Activated effector memory CD4-positive, alpha-beta T cell treated with Interleukin-2 at 50 U/mL for 16 hours (primary cell): ENCODE measurements around the gene MGMT.

ENCODE experiments used
- DNase-seq: peaks from one replicate; pipeline ENCODE4 v3.0.0-alpha.2; 2020

The MGMT gene

GRCh38 chr10:129717816-129718547, 250.9 kb downstream of the MGMT start:
- DNase-seq: no peak

DNA sequence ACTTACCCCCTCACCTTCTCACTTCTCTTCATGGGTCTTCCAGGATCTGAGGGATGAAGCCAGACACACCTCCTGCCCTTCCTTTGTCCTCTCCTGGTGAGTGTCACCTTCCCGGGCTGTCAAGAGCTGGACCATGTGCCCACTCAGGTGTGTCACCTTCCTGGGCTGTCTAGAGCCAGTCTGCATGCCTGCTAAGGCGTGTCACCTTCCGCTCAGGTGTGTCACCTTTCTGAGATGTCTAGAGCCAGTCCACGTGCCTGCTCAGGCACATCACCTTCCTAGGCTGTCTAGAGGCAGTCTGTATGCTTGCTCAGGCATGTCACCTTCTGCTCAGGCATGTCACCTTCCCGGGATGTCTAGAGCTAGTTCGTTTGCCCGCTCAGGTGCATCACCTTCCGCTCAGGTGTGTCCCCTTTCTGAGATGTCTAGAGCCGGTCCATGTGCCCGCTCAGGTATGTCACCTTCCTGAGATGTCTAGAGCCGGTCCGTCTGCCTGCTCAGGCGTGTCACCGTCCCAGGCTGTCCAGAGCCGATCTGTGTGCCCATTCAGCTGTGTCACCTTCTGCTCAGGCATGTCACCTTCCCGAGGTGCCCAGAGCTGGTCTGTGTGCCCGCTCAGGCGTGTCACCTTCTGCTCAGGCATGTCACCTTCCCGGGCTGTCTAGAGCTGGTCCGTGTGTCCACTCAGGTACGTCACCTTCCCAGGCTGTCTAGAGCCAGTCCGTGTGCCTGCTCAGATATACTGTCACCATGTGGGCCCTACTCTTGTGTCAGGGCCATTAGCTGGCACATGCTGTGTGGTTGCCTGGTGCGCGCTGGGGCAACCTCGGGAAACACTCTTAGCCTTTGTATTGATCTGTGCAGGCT, 251.7 kb downstream of the MGMT start:
- DNase-seq: no peak

GRCh38 chr10:129719415-129719739, 252.3 kb downstream of the MGMT start:
- DNase-seq: no peak

DNA sequence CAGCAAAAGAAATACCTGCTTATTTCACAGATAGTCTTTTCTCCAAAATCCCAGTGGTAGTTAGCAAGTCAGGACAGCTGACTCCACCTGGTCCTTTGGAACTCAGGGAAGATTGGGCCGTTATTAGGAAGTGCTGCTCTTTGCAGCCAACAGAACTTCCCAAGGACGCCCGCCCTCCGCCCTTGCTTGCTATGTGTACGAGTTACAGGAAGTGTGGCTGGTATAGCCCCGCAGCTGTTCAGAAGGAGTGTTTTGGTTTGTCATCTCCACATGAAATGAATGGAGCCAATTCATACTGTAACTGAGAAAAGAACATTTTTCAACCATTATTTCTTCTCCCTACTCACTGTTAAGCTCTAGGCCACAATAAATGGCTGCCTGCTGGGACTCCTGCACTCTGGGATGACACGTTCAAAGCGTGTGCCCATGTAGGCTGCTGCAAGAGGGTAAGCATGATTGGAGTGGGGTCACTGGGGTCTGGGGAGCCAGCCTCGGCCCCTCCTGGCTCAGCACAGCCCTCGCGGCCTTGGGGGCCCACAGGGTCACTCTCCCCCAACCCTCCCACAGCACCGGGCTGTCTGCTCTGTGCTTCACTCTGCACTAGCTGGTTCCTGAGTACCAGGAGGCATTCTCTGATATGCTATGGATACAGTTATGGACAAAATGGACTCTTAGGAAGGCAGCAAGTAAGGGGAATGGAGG, 253.0 kb downstream of the MGMT start:
- DNase-seq: no peak

- no peak for DNase-seq
Observed at GRCh38 chr10:129725011-129725410, 258.0 kb downstream of the MGMT start.

DNA sequence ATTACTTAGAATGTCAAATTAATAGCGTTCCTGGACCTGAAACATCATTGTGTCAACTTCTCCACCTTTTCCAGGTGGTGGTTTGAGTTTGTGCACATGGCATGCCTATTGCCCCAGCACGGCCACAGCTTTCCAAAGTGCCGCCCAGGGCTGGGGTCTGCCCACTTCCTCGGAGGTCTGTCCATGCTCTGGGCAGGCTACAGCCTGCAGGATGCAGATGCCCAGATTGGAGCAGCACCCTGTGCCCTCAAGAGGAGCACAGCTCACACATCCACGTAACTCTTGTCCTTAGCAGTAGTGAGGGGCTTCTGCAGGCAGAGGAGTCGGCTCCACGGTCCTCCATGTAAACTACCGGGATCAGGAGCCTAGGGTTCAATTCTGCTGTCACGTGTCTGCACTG, 258.4 kb downstream of the MGMT start:
- DNase-seq: no peak

DNA sequence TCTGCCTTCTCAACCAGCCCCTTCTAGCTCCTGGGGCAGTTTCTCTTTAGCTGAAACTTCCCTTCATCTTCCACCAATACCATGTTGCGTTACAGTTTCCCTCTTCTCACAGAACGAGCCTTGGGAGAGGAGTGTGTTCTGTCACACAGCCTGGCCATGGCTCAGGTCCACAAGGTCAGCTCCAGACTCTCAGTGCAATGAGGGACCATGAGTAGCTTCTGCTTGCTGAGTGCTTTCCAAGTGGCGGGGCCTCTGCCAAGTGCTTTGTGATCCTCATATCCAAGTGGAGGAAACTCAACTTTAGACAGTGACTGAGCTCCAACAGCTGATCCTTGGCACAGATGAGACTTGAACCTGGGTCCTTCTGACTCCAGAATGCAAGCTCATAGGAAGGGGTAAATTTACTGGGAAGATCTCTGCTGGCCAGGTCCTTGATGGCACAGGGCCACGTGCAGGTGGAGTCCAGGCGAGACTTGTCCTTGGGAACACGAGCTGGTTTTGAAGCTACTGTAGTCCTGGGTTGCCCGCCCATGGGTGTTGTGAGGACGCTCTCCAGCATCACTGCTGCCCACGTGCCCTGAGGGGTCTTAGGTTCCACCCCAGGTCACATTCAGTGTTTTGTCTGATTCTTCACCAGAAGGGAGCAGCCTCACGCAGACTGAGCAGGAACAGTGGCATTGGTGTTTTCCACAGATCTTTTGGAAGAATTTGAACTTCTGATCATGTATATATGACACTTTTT, 259.0 kb downstream of the MGMT start:
- no peak for DNase-seq

DNA sequence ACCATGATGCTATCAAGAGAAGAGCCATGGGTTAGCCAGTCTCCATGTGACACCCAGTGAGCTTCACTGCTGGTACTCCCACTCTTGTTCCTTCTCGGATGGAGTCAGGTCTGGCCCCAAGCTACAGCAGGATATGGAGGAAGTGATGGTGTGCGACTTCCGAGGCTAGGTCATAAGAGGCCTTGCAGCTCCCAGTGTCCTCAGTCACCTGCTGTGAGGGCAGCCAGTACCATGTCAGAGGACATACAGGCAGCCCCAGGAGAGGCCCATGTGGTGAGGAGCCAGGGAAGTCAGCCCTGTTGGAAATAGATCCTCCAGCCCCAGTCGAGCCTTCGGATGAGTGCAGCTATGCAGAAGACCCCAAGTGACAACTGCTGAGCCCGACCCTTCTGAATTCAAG, 260.0 kb downstream of the MGMT start:
- no peak for DNase-seq

GRCh38 chr10:129727495-129727894, 260.5 kb downstream of the MGMT start:
- no peak for DNase-seq

- DNase-seq: no peak
Observed at GRCh38 chr10:129728246-129728820, 261.3 kb downstream of the MGMT start.

GRCh38 chr10:129728905-129729795, 262.1 kb downstream of the MGMT start:
- no peak for DNase-seq

- no peak for DNase-seq
Observed at GRCh38 chr10:129730272-129730992, 263.4 kb downstream of the MGMT start.

DNA sequence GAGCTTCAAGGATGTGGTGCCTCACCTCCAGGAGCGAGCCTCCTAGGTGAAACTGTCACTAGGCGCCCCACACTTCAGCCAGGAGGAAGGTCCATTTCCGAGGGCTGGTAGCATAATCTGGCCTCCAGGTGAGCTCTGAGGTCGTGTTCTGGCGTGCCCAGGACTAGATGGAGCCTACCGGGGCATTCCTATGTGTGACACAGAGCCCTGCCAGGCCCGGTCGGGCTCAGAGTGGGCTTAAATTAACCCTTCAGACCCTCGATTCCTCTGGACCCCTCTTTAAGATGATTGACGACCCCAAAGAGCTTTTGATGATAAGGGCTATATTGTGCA, 263.9 kb downstream of the MGMT start:
- DNase-seq: no peak

DNA sequence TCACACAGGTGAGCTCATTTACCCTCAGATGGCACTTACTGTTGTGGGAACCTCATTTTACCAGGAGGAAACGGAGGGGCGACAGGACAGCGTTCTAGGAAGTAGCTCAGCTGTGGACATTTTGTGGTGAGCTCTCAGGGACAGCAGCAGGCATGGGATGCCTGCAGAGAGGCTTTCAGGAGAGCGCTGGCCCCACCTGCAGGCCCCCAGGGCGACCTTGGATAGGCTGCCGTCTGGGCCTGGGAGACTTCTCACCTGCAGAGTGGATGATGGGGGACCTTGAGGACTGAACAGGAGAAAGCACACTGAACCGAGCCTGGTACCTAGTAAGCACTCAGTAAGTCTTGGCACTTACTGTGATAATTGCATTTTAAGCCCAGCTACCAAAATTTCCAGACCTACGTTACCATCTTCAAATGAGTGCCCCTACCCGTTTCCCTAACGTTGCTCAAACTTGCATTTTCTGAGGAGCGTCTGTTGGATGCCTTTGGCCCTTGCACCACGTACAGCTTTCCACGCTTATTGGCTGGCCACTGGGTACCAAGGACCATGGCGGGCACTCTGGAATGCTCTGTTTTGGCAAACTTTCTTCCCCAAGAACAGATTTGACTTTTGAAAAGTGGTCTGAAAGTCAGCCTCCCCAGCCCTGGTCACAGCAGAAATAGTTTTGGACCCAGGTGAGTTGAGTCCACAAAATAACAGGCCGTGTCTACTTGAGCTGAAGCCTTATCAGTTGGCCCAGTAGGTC, 273.7 kb downstream of the MGMT start:
- DNase-seq: no peak

DNA sequence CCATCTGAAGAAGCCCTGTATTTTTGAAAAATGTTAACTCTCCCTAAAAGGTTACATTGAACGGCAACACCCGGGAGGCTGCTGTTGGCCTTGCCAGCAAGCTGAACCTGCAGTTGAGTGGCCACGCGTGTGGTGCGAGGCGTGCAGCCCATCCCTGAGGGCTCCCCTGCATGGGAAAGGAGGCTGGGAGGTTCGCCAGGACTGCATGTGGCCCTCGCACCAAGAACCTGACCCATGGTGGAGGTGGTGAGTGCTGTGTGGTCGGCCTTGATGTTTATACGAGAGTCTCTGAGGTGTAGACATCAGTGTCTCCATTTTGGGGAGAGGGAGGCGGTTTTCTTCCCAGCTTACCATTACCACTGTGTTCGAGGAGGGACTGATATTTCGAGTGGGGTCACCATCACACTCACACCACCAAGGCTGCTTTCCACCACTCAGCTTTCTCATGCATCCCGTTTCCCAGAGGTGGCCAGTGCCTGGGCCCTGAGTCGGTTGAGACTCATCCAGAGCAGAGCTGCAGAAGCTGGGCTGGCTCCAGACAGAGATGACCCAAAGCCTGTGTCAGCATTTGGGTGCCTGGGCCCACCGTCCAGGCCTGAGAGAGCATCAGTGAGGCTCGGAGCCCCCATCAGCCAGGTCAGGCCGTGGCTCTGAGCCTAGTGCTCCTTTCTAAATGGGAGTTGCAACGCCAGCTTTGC, 274.4 kb downstream of the MGMT start:
- DNase-seq: no peak

- DNase-seq: no peak
Observed at GRCh38 chr10:129741978-129742741, 275.1 kb downstream of the MGMT start.

DNA sequence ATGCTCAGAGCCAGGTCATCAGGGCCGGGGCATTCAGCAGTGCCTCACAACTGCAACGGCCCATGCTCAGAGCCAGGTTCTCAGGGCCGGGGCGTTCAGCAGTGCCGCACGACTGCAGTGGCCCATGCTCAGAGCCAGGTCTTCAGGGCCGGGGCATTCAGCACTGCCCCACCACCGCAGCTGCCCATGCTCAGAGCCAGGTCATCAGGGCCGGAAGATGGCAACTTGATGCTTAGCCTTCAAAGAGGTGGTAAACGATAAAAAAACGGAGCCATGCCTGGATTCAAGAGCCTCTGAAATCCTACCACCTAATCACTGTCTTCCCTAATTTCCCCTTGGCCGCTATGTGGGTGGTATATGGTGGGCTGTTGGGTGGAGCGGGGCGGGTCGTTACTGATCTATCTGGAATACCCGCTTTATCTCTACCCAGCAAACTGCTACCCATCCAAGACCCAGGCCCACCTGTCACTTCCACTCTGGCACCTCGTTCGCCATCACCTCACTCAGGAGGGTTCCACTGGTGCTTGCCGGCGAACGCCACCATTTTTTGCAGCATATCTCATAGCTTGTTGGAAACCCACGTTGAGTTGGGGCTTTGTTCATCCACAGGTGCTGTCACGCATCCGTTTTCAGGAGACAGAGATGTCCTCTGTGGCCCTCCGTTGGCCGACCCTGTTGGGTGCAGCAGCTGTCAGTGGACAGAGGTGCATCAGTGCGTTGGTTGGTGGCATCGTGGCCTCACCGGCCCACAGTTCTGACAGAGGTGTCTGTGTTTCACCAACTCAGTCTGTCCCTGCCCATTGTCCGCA, 275.9 kb downstream of the MGMT start:
- no peak for DNase-seq

DNA sequence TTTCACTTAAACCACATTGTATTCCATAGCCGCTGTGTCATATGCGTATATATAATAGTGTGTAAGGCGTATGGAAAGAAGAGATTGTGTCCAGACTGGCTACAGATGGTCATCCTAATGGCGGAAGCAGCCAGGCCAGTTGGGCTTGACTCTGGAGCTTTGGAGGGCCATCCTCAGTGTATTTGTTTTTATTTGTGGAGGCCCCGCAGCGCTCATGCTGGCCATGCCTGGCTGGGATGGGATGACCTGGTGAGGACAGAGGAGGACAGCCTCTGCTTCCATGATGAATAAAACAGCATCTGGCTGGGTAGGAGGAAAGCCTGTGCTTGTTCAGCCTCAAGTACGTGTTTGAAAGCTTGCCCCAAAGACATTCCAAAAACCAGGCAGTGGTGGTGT, 276.7 kb downstream of the MGMT start:
- no peak for DNase-seq
